ENCODE measurements around the gene STARD7.
"Not testable (repeated sequence)": the region's sequence is repeated elsewhere in the genome, so short reads cannot be mapped to it uniquely, and the experiment has no call there.

Gene STARD7

DNA sequence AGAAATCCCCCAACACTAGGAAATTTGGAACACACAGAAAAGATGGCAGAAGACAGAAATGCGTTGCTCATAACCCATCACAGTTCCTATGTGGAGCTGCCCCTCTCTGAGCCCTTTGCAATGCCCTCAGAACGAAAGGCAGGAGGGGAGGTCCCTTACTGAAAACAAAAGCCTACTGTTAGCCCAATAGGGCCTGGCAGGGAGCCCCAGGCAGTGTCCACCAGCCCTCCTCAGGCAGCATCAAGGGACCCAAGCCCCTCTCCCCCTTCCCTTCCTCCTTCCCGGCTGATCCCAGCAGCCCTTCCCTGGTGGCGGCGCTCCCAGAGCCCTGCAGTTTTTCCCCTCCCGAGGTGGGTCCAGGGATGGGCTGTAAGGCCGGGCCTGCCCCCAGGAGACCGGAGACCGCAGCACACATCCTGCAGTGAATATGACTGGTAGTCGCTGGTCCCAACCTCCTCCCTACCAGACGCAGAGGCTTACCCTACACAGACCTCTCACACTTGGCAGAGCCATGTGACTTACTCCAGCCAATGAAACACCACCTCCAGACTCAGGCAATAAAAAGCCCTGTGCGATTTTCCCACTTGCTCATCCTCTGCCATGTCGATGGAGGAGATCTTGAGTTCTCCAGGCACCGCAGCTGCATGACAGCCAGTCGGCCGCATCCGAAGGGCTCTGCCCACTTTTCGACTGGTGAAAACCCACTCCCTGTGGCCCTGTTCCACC is 44.0 kb downstream of the STARD7 start:
- FAIRE-seq: no peak
- DNase-seq (ENCODE audit: low spot score): no peak

DNA sequence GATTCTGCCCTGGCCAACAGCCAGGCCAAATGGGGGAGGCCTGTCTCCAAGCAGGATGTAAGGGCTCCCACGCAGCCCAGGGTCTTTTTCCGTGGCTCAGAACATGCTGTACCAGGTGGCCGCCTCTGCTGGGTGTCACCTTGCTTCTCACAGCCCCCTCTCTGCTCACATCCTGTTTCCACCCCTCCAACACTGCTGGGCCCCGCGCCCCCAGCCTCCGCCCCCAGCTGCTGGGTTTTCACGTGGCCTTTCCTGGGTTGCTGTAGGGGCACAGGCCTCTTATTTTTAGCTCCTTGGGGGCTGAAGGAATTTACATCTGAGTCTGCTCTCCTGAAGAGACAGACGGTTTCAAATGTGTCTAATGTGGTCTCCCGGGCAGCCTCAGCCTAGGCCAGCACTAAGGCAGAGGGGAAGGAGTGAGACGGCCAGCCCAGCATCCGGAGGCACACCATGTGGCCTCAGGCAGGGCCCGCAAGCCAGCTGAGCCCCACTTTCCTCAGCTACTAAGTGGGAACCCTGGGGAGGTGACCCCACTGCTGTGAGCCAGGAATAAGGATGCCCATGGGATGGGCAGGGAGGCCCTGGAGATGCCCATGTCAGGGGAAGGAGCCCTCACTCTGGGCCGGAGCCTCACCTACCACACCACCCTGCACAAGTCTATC is 44.7 kb downstream of the STARD7 start:
- DNase-seq (ENCODE audit: low spot score): no peak
- no peak for FAIRE-seq

DNA sequence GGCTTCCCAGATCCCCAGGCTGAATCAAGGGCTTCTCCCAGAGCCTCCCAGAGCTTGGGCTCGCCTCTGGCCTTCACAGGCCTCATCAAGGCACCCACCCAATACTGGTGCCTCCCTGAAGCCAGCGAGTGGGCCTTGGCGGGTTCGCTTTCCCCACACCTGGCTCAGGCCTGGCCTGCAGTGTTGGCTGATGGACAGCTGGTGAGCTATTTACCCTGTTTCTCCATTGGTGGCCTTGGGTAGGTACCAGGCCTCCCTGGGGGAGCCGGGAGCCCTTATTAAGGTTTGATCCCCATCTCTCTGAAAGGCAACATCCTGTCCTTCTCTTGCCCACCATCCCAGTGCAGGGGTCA is 45.2 kb downstream of the STARD7 start:
- FAIRE-seq: no peak

GRCh38 chr2:96161898-96162297 is 46.7 kb downstream of the STARD7 start:
- FAIRE-seq: no peak

More for the DNA sequence above, 45.2 kb downstream of the STARD7 start:
- DNase-seq (ENCODE audit: low spot score): no peak

GRCh38 chr2:96160366-96160765 is 48.3 kb downstream of the STARD7 start:
- not testable (repeated sequence) for FAIRE-seq

More at GRCh38 chr2:96161898-96162297, 46.7 kb downstream of the STARD7 start:
- DNase-seq (ENCODE audit: low spot score): no peak

GRCh38 chr2:96159084-96159830 is 49.4 kb downstream of the STARD7 start:
- DNase-seq (ENCODE audit: low spot score): no peak
- no peak for FAIRE-seq

More at GRCh38 chr2:96160366-96160765, 48.3 kb downstream of the STARD7 start:
- DNase-seq (ENCODE audit: low spot score): not testable (repeated sequence)

GRCh38 chr2:96158554-96158940 is 50.1 kb downstream of the STARD7 start:
- FAIRE-seq (no peak), DNase-seq (ENCODE audit: low spot score) (no peak)

DNA sequence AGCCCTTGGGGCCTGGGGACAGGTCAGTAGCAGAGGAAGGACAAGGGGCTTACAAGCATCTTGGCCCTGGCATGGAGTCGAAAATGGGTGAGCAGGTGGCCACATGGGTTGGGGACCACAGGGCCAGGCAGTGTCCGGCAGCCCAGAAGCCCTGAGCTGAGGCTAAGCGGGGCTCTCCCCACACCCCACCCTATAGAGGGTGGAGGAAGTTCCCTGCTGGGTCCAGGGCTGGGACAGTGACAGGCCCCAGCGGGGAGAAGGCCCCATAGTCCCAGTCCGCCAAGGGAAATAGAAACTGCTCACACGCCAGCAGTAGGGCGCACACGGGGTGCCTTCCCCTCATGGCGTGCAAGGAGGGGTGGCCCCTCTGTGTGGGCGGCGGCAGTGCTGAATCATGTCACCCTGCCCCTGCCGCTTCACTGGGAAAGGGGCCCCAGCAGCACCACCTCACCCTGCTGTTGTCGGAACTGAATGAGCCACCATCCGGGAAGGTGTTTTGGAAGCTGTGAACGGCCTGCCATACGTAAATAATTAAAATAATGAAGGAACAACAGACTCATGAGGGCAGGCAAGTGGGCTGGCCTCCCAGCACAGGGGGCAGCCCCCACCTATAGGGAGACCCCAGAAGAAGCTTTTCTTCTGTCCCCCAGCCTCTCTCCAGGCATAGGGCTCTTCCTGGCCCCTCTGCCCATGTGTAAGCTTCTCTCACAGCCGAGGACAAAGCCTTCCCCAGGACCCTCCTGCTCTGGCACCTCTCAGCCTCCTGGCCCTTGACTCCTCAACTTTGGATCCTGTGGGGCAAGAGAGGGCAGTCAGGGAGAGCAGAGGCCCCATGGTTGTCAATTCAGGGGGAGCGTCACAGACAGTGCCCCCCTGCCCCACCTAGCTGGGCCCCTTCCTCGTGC is 50.7 kb downstream of the STARD7 start:
- FAIRE-seq: no peak

GRCh38 chr2:96156926-96157648 is 51.5 kb downstream of the STARD7 start:
- no peak for FAIRE-seq
- DNase-seq (ENCODE audit: low spot score): no peak

More for the DNA sequence above, 50.7 kb downstream of the STARD7 start:
- no peak for DNase-seq (ENCODE audit: low spot score)

GRCh38 chr2:96156011-96156820 is 52.4 kb downstream of the STARD7 start:
- DNase-seq (ENCODE audit: low spot score) (no peak), FAIRE-seq (no peak)

DNA sequence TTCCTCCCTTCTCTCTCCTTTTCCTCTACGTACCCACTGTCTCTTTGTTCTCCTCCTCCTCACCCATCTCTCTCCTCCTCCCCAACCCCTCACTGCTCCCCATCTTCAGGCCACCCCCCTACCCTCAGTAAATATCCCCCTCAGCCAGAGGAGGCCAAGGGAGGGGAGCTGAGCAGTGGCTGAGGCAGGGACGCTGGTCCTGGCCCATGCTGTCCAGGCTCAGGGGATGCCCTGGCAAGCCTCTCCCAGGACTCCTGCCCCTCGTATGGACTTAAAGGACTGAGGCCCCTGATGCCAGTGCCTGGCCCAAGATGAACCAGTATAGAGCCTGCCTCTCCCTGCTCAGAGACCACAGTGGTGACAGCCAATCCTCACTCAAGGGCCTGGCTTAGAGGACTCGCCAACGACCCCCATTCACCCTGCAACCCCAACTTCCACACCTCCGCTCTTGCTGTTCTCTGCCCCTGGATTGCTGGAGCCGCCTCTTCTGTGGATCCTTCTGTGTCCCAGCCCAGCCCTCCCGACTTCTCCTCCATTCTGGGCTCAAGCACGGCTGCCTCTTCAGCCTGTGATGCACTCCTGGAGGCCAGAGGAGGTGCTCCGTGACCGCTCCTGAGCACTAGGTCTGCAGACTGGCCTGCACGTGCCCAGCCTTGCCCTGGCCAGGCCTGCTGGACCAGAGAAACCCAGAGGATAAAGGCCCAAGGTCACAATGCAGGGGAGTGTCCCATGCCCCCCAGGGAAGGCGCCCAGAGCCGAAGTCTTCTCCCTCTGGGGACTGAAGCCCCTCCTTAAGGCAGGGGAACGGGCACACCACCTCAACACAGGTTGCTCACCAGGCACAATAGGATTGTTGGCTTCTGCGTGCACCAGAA is 53.9 kb downstream of the STARD7 start:
- FAIRE-seq (no peak), DNase-seq (ENCODE audit: low spot score) (no peak)

DNA sequence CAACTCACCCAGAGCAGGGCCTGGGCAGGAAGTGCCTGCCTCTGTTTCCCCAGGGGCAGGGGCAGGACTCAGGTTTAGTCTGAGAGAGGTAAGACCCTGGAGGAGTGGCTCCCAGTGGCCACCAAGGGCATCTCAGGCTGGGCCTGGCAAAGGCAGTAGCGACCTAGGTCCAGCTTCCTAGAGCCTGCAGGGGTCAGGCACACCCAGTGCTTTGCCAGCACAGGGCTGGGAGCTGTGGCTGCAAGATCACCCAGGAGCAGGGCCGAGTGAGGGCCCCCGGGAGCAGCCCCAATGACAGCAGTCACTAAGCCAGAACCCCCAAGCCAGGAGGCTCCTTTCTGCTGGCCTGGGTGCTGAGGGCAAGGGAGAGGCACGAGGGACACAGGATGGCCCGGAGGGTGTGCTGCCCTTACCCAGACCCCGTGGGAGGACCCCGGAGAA is 54.6 kb downstream of the STARD7 start:
- no peak for DNase-seq (ENCODE audit: low spot score)
- FAIRE-seq: no peak

DNA sequence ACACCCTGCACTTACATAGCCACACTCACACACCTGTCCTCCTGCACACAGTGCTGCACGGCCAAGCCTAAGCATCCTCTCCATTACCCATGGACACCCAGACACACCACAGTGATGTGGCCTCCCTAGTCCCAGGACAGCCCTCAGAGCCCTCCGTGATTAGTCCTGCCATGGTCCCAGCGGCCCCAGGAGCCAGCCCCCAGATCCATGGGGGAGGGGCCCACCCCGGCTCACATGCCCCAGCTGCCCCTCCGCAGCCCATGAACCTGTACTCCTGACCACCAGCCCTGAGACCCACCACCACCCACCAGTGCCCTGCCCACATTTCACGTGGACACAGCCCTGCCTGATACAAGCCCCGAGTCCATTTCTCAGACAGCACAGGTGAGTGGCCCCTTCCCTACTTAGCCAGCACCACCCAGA is 55.3 kb downstream of the STARD7 start:
- FAIRE-seq (no peak), DNase-seq (ENCODE audit: low spot score) (no peak)

DNA sequence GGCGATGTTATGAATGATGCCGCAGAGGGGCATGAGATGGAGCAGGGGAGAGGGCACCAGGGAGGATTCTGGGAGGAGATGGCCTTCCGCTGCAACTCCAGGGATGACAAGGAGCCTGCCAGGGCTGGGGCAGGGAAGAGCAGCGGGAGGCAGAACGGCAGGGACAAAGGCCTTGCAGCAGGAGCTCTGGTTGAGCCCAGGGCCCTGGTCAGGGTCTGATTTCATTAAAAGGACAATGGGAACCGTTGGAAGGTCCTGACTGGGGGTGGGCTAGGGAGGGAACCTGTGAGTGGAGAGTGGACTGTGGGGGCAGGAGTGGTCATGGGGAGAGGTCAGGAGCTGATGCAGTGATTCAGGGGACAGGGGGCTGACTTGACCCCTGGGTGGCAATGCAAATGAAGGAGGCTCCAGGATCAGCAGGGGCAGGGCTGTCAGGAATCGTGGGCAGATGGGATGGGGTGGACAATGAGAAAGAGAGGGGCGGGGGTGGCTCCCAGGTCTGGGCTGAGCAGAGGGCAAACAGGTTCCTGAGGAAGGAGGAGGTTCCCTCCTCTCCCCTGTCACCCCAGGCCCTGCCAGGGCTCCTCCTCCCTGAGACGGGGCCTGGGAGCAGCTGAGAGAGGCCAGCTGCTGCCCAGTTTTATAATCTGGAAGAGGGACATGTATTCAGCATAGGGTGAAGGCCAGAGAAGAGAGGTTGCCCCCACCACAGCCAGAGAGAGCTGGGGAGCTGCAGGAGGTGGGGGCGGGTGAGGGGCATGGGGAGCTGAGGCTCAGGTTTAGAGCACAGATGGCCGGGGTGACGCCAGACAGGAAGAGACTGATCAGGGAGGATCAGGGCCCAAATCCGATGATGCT is 56.1 kb downstream of the STARD7 start:
- FAIRE-seq: no peak

GRCh38 chr2:96151595-96152303 is 56.9 kb downstream of the STARD7 start:
- DNase-seq (ENCODE audit: low spot score) (no peak), FAIRE-seq (no peak)

More for the DNA sequence above, 56.1 kb downstream of the STARD7 start:
- DNase-seq (ENCODE audit: low spot score): no peak

GRCh38 chr2:96150791-96151594 is 57.6 kb downstream of the STARD7 start:
- FAIRE-seq: no peak
- DNase-seq (ENCODE audit: low spot score): no peak

Data from RCC 7860 (cell line).